IPS-15b (cell line): ENCODE results near the gene GATAD2A.

ENCODE experiments used
- H3K27me3 ChIP-seq: one replicate; pipeline ENCODE4 v1.6.1; 2013; ENCODE audit warnings: low read length; ENCODE audit not compliant: control insufficient read depth, insufficient read depth
- H3K36me3 ChIP-seq: one replicate; pipeline ENCODE4 v1.6.1; 2013; ENCODE audit warnings: low read length; ENCODE audit not compliant: control insufficient read depth, insufficient read depth
- H3K4me1 ChIP-seq: one replicate; pipeline ENCODE4 v1.6.1; 2013; ENCODE audit warnings: mild to moderate bottlenecking, low read length; ENCODE audit not compliant: control insufficient read depth, insufficient read depth
- H3K4me3 ChIP-seq: one replicate; pipeline ENCODE4 v1.5.1; 2013; ENCODE audit warnings: low read depth, low read length
- H3K9ac ChIP-seq: one replicate; pipeline ENCODE4 v1.6.1; 2013; ENCODE audit warnings: low read depth, mild to moderate bottlenecking, low read length
- H3K9me3 ChIP-seq: one replicate; pipeline ENCODE4 v1.6.1; 2013; ENCODE audit warnings: mild to moderate bottlenecking, low read length; ENCODE audit not compliant: control insufficient read depth, insufficient read depth

Gene GATAD2A

GRCh38 chr19:19504754-19505668, 99.5 kb downstream of the GATAD2A start:
- no peak overlapping the region for H3K4me3 ChIP-seq
- H3K27me3 ChIP-seq, result no peaks in the 10 kb centered on the region
- peaks cover 61% of the 10 kb centered on the region for H3K36me3 ChIP-seq
- no peaks in the 10 kb centered on the region for H3K4me1 ChIP-seq
- no peak overlapping the region for H3K9ac ChIP-seq
- H3K9me3 ChIP-seq, result no peaks in the 10 kb centered on the region

GRCh38 chr19:19505669-19506326, 100.3 kb downstream of the GATAD2A start:
- no peak overlapping the region for H3K9ac ChIP-seq
- H3K4me3 ChIP-seq, result no peak overlapping the region
- no peaks in the 10 kb centered on the region for H3K27me3 ChIP-seq
- H3K9me3 ChIP-seq, result no peaks in the 10 kb centered on the region
- no peaks in the 10 kb centered on the region for H3K4me1 ChIP-seq
- peaks cover 53% of the 10 kb centered on the region for H3K36me3 ChIP-seq

GRCh38 chr19:19506592-19506991, 101.1 kb downstream of the GATAD2A start:
- no peaks in the 10 kb centered on the region for H3K27me3 ChIP-seq
- H3K36me3 ChIP-seq, result peaks cover 45% of the 10 kb centered on the region
- no peaks in the 10 kb centered on the region for H3K4me1 ChIP-seq
- H3K9me3 ChIP-seq, result no peaks in the 10 kb centered on the region
- no peak overlapping the region for H3K9ac ChIP-seq
- H3K4me3 ChIP-seq, result no peak overlapping the region

- Histone ChIP-seq H3K4me1 (peaks cover 2% of the 10 kb centered on the region), H3K36me3 (peaks cover 37% of the 10 kb centered on the region), H3K4me3 (no peak overlapping the region), H3K27me3 (no peaks in the 10 kb centered on the region), H3K9me3 (no peaks in the 10 kb centered on the region), H3K9ac (no peak overlapping the region)
Observed at GRCh38 chr19:19507354-19507753, 101.9 kb downstream of the GATAD2A start.

GRCh38 chr19:19508217-19508616, 102.7 kb downstream of the GATAD2A start:
- Histone ChIP-seq H3K27me3 (no peaks in the 10 kb centered on the region), H3K36me3 (peaks cover 29% of the 10 kb centered on the region), H3K9ac (no peak overlapping the region), H3K4me3 (no peak overlapping the region), H3K9me3 (no peaks in the 10 kb centered on the region), H3K4me1 (peaks cover 2% of the 10 kb centered on the region)

GRCh38 chr19:19510432-19510831, 105.0 kb downstream of the GATAD2A start:
- Histone ChIP-seq H3K9ac (no peak overlapping the region), H3K4me3 (no peak overlapping the region), H3K36me3 (peaks cover 14% of the 10 kb centered on the region), H3K9me3 (no peaks in the 10 kb centered on the region), H3K27me3 (no peaks in the 10 kb centered on the region), H3K4me1 (peaks cover 2% of the 10 kb centered on the region)

GRCh38 chr19:19513682-19514081, 108.2 kb downstream of the GATAD2A start:
- Histone ChIP-seq H3K27me3 (no peaks in the 10 kb centered on the region), H3K9me3 (no peaks in the 10 kb centered on the region), H3K9ac (no peak overlapping the region), H3K4me3 (no peak overlapping the region), H3K4me1 (peaks cover 2% of the 10 kb centered on the region), H3K36me3 (no peaks in the 10 kb centered on the region)

GRCh38 chr19:19514215-19514657, 108.8 kb downstream of the GATAD2A start:
- Histone ChIP-seq H3K9me3 (no peaks in the 10 kb centered on the region), H3K9ac (no peak overlapping the region), H3K4me1 (peaks cover 2% of the 10 kb centered on the region), H3K27me3 (no peaks in the 10 kb centered on the region), H3K36me3 (peaks cover 3% of the 10 kb centered on the region), H3K4me3 (no peak overlapping the region)

GRCh38 chr19:19514881-19515641, 109.6 kb downstream of the GATAD2A start, which contains the start of gene TSSK6:
TSS of gene TSSK6 (minus strand) at chr19:19515548. CDS start at chr19:19515427, 121 bp downstream.
- H3K36me3 ChIP-seq, result peaks cover 11% of the 10 kb centered on the region
- peak within 1 kb of the TSS; percentile 91 for H3K9ac ChIP-seq
- H3K9me3 ChIP-seq, result no peaks in the 10 kb centered on the region
- H3K4me1 ChIP-seq, result peaks cover 2% of the 10 kb centered on the region
- no peaks in the 10 kb centered on the region for H3K27me3 ChIP-seq
- H3K4me3 ChIP-seq, result peak within 1 kb of the TSS; percentile 67

GRCh38 chr19:19515642-19516519, 110.4 kb downstream of the GATAD2A start, which contains the start of gene NDUFA13:
TSS of gene NDUFA13 (plus strand) at chr19:19516225. CDS start at chr19:19516239, 14 bp downstream.
- H3K27me3 ChIP-seq, result no peaks in the 10 kb centered on the region
- H3K9ac ChIP-seq, result peak within 1 kb of the TSS; percentile 91
- H3K4me3 ChIP-seq, result peak within 1 kb of the TSS; percentile 67
- H3K4me1 ChIP-seq, result peaks cover 2% of the 10 kb centered on the region
- peaks cover 13% of the 10 kb centered on the region for H3K36me3 ChIP-seq
- H3K9me3 ChIP-seq, result no peaks in the 10 kb centered on the region
